Hematopoietic multipotent progenitor cell treated with erythropoietin and hydrocortisone succinate and interleukin-3 and kit ligand, for 15 days (in vitro differentiated cells): ENCODE results near the gene IFITM5.
A peak's percentile ranks its signal among the peaks of the same experiment; 100 is the strongest.
"Not testable (repeated sequence)": the region's sequence is repeated elsewhere in the genome, so short reads cannot be mapped to it uniquely, and the experiment has no call there.

Source experiments
- DNase-seq: peaks from one replicate; pipeline ENCODE4 v3.0.0-alpha.2; 2015; ENCODE audit warnings: low spot score

Gene IFITM5

GRCh38 chr11:312092-312816 lies 12.9 kb upstream of the IFITM5 start:
- no peak for DNase-seq

GRCh38 chr11:311013-311748 lies 11.9 kb upstream of the IFITM5 start:
- not testable (repeated sequence) for DNase-seq

- not testable (repeated sequence) for DNase-seq
Observed at GRCh38 chr11:309979-310572, 10.8 kb upstream of the IFITM5 start.

GRCh38 chr11:308740-309665 lies 9.7 kb upstream of the IFITM5 start:
- DNase-seq, result not testable (repeated sequence)

- DNase-seq, result not testable (repeated sequence)
Observed at GRCh38 chr11:307766-308708, 8.7 kb upstream of the IFITM5 start, which contains the start of gene IFITM2. IFITM2 (plus strand) TSS chr11:307816; CDS start chr11:308193, 377 bp downstream.

GRCh38 chr11:306645-307371 lies 7.5 kb upstream of the IFITM5 start:
- DNase-seq, result no peak

GRCh38 chr11:305844-306211 lies 6.5 kb upstream of the IFITM5 start:
- DNase-seq, result no peak

- peak; percentile 45 for DNase-seq
Observed at GRCh38 chr11:304915-305843, 5.9 kb upstream of the IFITM5 start.

- DNase-seq, result no peak
Observed at GRCh38 chr11:304061-304506, 4.8 kb upstream of the IFITM5 start.

- DNase-seq, result no peak
Observed at GRCh38 chr11:303363-303762, 4.0 kb upstream of the IFITM5 start.

GRCh38 chr11:299951-300735 lies 817 bp upstream of the IFITM5 start:
- DNase-seq, result no peak

GRCh38 chr11:298406-299065 lies 790 bp downstream of the IFITM5 start:
- no peak for DNase-seq

GRCh38 chr11:297586-298405 lies 1.5 kb downstream of the IFITM5 start:
- DNase-seq, result no peak

GRCh38 chr11:297051-297585 lies 2.2 kb downstream of the IFITM5 start:
- no peak for DNase-seq

GRCh38 chr11:296171-297050 lies 2.9 kb downstream of the IFITM5 start:
- no peak for DNase-seq
